Keratinocyte (primary cell): Measurements from ENCODE around the gene PTGR2.

Experiments
- EZH2 ChIP-seq: IDR thresholded peaks from one replicate; pipeline ENCODE4 v1.6.1; 2012; ENCODE audit warnings: inconsistent platforms, mild to moderate bottlenecking, low read length, moderate library complexity
- TF ChIP-seq, protein P1 (sequence below), 3 experiments: IDR thresholded peaks in 1 of 3; conservative IDR thresholded peaks in 1 of 3; optimal IDR thresholded peaks in 1 of 3; 2 replicates in 2 of 3; 3 replicates in 1 of 3; pipeline versions ENCODE3 to v1.5.1; 2011; ENCODE audit warnings: low read length in 3 of 3, mild to moderate bottlenecking in 3 of 3, moderate library complexity in 2 of 3, control low read depth in 1 of 3, inconsistent platforms in 1 of 3; ENCODE audit not compliant: insufficient read depth in 2 of 3; ENCODE audit errors: extremely low read depth in 1 of 3

DNA sequence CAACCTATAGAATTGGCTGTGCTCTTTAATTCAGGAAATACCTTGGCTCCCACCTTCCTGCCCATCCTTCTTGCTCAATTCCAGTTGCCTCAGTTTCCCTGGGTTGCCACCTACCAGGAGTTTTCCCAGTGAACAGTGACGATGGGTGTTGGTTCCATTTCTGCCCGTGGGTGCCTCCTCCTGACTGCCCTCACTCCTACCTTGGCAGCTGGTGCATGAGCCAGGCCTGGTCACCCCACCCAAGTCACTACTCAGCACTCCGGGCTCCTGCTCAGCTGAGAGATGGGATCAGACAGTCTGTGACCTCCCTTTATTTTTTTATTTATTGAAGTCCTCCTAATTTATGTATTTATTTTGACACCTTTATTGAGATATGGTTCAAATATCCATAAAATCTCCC lies 31.0 kb upstream of the PTGR2 start:
- TF ChIP-seq, protein P1, sequence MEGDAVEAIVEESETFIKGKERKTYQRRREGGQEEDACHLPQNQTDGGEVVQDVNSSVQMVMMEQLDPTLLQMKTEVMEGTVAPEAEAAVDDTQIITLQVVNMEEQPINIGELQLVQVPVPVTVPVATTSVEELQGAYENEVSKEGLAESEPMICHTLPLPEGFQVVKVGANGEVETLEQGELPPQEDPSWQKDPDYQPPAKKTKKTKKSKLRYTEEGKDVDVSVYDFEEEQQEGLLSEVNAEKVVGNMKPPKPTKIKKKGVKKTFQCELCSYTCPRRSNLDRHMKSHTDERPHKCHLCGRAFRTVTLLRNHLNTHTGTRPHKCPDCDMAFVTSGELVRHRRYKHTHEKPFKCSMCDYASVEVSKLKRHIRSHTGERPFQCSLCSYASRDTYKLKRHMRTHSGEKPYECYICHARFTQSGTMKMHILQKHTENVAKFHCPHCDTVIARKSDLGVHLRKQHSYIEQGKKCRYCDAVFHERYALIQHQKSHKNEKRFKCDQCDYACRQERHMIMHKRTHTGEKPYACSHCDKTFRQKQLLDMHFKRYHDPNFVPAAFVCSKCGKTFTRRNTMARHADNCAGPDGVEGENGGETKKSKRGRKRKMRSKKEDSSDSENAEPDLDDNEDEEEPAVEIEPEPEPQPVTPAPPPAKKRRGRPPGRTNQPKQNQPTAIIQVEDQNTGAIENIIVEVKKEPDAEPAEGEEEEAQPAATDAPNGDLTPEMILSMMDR (optimal IDR thresholded peaks at IDR 0.05 in 1 of 3, IDR thresholded peaks at IDR 0.05 in 1 of 3, conservative IDR thresholded peaks at IDR 0.05 in 1 of 3; ENCODE audit: extremely low read depth in 1 of 3, insufficient read depth in 2 of 3, low read length in 3 of 3) = no peak
- TF ChIP-seq EZH2 = no peak
